ENCODE data around the gene SIX6. TPM values are rescaled to one million over a fixed set of nuclear protein-coding genes. Genes with fewer than 3 reads are reported as not detected.
A peak's percentile ranks its signal among the peaks of the same experiment; 100 is the strongest.
"Not testable (repeated sequence)": the region's sequence is repeated elsewhere in the genome, so short reads cannot be mapped to it uniquely, and the experiment has no call there.

Gene SIX6
- not detected for total RNA-seq
- polyA plus RNA-seq = not detected

DNA sequence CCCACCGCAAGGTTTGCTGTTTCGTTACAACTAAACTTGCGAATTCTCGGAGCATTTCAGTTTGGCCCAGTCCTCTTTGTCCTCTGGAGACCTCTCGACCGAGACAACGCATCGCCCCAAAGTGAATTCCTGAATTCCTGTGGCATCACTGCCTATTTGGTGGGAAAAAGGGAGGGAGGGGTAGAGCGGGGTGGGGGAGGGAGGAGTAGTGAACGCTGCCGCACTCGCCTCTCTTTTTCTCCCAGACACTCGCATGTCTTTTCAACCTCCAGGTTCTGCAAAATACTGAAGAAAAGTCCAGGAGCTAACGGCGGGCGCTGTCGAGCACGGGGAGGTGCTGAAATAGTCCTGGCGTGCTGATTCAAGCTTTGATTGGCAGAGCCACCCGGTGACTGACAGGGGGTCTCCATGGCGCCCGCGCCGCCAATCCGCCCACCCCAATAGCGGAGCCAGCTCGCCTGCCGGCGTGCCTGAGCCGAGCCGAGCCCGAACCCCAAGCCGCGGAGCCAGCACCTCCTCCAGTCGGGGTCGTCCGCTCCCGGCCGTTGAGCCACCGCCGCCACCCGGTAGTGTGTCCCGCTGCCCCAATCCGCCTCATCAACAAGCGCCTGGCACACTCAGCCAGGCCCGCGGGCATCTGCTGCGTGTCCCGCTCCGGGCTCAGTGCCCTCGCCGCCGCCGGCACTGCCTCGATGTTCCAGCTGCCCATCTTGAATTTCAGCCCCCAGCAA, at the start of gene SIX6:
SIX6 (plus strand) TSS at position 440 of the 731 bp plus-strand sequence; CDS start at position 693, 253 bp downstream.
- Histone ChIP-seq H3K27me3 (peaks cover 10 to 88% (median 37%) of the 10 kb centered on the region in 4 donors), H3K27ac (no peak within 1 kb of the TSS), H3K4me1 (no peaks in the 10 kb centered on the region), H3K36me3 (no peaks in the 10 kb centered on the region), H3K4me3 (peak within 1 kb of the TSS in 1 of 4 donors; percentile 25), H3K9me3 (no peaks in the 10 kb centered on the region)
- WGBS, 2 donors = 2 to 4% methylated on average over 55 of the region's 55 CpGs
- DNase-seq = peak in 2 of 6 donors; percentile 59 to 74
- no peak for FAIRE-seq
- peak in 3 of 4 donors; percentile 48 to 66 (median 63) for ATAC-seq
- intact Hi-C loops (cut with DNase I) = no loop called here
- TF ChIP-seq, protein P1, sequence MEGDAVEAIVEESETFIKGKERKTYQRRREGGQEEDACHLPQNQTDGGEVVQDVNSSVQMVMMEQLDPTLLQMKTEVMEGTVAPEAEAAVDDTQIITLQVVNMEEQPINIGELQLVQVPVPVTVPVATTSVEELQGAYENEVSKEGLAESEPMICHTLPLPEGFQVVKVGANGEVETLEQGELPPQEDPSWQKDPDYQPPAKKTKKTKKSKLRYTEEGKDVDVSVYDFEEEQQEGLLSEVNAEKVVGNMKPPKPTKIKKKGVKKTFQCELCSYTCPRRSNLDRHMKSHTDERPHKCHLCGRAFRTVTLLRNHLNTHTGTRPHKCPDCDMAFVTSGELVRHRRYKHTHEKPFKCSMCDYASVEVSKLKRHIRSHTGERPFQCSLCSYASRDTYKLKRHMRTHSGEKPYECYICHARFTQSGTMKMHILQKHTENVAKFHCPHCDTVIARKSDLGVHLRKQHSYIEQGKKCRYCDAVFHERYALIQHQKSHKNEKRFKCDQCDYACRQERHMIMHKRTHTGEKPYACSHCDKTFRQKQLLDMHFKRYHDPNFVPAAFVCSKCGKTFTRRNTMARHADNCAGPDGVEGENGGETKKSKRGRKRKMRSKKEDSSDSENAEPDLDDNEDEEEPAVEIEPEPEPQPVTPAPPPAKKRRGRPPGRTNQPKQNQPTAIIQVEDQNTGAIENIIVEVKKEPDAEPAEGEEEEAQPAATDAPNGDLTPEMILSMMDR (IDR thresholded peaks at IDR 0.05) = no peak

DNA sequence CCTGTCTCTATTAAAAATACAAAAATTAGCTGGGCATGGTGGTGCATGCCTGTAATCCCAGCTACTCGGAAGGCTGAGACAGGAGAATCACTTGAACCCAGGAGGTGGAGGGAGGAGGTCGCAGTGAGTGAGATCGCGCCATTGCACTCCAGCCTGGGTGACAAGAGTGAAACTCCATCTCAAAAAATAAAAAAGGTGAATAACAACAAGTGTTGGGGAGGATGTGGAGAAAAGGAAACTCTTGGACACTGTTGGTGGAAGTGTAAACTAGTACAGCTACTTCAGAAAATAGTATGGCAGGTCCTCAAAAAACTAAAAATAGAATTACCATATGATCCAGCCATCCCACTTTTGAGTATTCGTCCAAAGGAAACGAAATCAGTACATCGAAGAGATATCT, 28.7 kb upstream of the SIX6 start:
- H3K4me3 ChIP-seq; H3K4me1 ChIP-seq; H3K9me3 ChIP-seq; intact Hi-C loops (cut with DNase I); H3K27ac ChIP-seq; H3K36me3 ChIP-seq; FAIRE-seq; ATAC-seq; DNase-seq: not testable (repeated sequence)
- WGBS, 2 donors = 83 to 89% methylated on average over 7 of the region's 7 CpGs
- peaks cover 5 to 22% (median 8%) of the 10 kb centered on the region in 4 donors for H3K27me3 ChIP-seq

DNA sequence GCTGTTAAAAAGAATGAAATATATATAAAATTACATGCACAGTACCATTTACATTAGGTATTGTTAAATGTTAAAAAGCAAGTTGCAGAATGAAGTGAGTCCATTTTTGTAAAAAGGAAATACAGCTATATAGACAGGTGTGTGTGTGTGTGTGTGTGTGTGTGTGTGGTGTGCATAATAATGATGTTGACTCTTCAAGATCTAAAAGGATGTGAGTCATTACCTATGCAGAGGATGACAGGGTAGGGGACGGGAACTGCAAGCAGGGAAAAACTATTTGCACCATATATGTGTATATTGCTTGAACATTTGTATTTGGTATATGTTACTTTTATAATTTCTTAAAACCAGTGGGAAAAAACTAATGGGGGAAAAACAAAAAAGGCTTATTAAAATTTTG, 26.2 kb upstream of the SIX6 start:
- no peaks in the 10 kb centered on the region for H3K9me3 ChIP-seq
- H3K27me3 ChIP-seq = peaks cover 5 to 36% (median 13%) of the 10 kb centered on the region in 4 donors
- no peak overlapping the region for H3K4me3 ChIP-seq
- WGBS, 2 donors = 69 to 70% methylated on average over 1 of the region's 1 CpG
- FAIRE-seq (no peak), DNase-seq (no peak), ATAC-seq (no peak)
- no peak overlapping the region for H3K27ac ChIP-seq
- H3K4me1 ChIP-seq = no peaks in the 10 kb centered on the region
- H3K36me3 ChIP-seq = no peaks in the 10 kb centered on the region
- TF ChIP-seq, protein P1 (IDR thresholded peaks at IDR 0.05) = no peak
- intact Hi-C loops (cut with DNase I) = no loop called here

DNA sequence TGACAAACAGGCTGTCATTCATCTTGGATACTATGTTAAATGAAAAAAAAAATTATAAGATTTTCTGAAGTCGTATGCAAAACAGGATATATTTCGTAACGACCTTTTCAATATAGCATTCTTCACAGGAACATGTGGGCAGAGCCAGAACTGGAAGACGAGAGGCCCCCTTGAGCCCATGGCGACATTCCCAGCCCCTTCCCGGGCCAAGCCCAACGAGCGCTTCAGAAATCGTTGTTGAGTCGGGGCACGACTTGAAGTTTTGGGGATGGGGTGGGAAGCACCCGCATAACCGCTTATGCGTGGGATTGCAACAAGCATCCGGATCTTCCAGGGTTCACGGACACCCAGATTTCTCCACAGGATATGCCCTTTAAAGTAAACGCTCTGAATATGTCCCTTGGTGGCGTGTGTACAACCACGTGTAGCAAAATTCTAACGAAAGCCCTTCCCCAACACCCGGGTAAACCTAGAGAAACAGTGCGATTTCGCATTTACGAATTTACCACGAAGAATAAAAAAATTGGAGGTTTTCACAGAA, 23.8 kb upstream of the SIX6 start:
- H3K27ac ChIP-seq = no peak overlapping the region
- no peak overlapping the region for H3K4me3 ChIP-seq
- H3K36me3 ChIP-seq = no peaks in the 10 kb centered on the region
- intact Hi-C loops (cut with DNase I) = no loop called here
- H3K4me1 ChIP-seq = no peaks in the 10 kb centered on the region
- DNase-seq = no peak
- WGBS, 2 donors = 13 to 14% methylated on average over 25 of the region's 25 CpGs
- TF ChIP-seq, protein P1 (IDR thresholded peaks at IDR 0.05) = no peak
- no peaks in the 10 kb centered on the region for H3K9me3 ChIP-seq
- no peak for FAIRE-seq
- ATAC-seq = no peak
- peaks cover 5 to 47% (median 16%) of the 10 kb centered on the region in 4 donors for H3K27me3 ChIP-seq

DNA sequence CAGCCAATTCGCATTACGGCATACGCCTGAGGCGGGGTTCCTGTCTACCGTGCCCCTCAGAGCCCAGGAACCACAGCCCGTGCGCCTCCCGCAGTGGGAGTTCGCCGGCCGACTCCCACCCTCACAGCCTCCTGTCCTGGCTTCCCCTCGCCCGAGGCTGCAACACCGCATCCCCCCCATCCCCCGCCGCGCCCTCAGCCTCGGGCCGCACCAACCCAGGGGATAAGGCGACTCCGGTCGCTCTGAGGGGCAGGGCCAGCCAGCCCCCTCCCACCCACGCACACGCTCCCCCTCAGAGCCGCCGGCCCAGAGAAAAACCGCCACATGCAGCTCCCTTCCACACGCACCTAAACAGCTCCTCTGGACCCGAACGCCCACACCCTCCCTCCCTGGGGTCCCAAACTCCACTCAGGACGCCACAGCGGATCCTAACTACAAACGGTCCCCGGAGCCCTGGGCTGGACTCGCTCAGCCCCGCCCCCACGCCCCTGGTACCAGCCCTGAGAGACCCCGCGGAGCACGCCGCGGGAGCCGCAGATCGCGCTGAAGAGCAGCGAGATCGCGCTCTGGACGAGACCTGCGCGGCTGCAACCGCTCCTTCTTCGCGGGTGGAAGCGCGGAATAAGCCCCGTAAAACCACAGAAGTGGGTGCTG, 23.2 kb upstream of the SIX6 start, which contains the start of gene C14orf39:
C14orf39 (minus strand) TSS at position 466 of the 654 bp plus-strand sequence. CDS start 985 bp downstream, outside the sequence.
- 7 to 8% methylated on average over 55 to 57 of the region's 57 CpGs for WGBS, 2 donors
- peak in 1 of 6 donors; percentile 45 for DNase-seq
- Histone ChIP-seq H3K27me3 (peaks cover 5 to 47% (median 16%) of the 10 kb centered on the region in 4 donors), H3K4me3 (peak within 1 kb of the TSS in 1 of 4 donors; percentile 19), H3K4me1 (no peaks in the 10 kb centered on the region), H3K36me3 (no peaks in the 10 kb centered on the region), H3K27ac (no peak within 1 kb of the TSS), H3K9me3 (no peaks in the 10 kb centered on the region)
- ATAC-seq = peak in 3 of 4 donors; percentile 32 to 76 (median 60)
- FAIRE-seq = no peak
- intact Hi-C loops (cut with DNase I) = no loop called here
- TF ChIP-seq, protein P1 (IDR thresholded peaks at IDR 0.05) = no peak
